Activated T-cell treated with anti-CD3 and anti-CD28 coated beads, Interleukin-2, amount 50 U/mL, for 48 hours (primary cell): Measurements from ENCODE around the gene TBC1D4.
"Not testable (repeated sequence)": the region's sequence is repeated elsewhere in the genome, so short reads cannot be mapped to it uniquely, and the experiment has no call there.

Experiments
- DNase-seq, 2 experiments: peaks; one replicate each; pipeline ENCODE4 v3.0.0-alpha.2; 2020

Gene TBC1D4

GRCh38 chr13:75445717-75446499, 36.1 kb downstream of the TBC1D4 start:
- DNase-seq = no peak

GRCh38 chr13:75444016-75444415, 38.0 kb downstream of the TBC1D4 start:
- no peak for DNase-seq

GRCh38 chr13:75443356-75443958, 38.5 kb downstream of the TBC1D4 start:
- no peak for DNase-seq

- no peak for DNase-seq
Observed at GRCh38 chr13:75442736-75443234, 39.2 kb downstream of the TBC1D4 start.

GRCh38 chr13:75440100-75440499, 41.9 kb downstream of the TBC1D4 start:
- DNase-seq = no peak

DNA sequence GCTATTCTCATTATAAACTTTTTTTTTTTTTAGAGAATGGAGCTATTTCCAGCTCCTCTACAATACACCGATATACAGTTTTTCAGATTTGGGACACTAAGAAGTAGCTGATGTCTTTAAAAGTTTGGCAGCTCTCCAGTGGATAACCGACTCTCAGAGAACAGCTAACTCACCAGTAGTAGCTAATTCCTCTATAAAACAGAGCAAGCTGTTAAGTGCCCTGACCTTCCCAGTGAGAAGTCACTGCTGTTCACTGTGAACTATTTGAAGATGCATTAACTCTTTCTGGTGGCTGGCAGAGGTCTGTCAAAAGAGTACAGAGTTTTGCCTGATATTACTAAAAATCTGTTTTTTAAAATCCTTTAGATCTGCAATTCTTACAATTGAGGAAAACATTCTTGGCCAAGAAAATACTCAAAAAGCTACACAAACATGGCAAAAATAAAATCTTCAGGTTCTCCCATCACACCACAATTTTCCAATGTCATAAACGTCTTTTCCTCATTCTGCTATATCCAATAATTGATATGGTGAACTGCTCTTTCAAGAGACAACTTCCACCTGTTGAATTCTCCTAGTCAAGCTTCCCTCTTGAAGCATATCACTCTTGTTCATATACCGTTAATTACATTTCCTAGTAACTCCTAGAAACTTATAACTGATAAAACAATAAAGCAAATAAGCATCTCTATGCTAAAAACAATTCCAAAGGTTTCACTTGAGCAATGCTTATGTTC, 44.2 kb downstream of the TBC1D4 start:
- DNase-seq = no peak

GRCh38 chr13:75434126-75434525, 47.8 kb downstream of the TBC1D4 start:
- not testable (repeated sequence) for DNase-seq

DNA sequence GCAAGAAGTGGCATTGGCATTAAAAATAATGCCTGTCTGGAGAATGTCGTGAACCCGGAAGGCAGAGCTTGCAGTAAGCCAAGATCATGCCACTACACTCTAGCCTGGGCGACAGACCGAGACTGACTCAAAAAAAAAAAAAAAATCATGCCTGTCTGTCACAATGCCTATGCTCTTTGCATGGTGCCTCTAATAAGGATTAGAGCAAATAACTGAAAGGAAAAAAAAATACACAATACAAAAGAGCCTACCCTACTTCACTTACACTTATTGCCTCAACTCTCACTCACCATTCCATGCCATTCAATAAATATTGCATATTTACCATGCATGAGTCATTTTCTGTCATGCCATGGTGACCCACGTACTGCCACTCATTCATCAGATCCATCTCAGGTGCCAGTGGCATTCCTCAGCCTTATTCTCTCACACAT, 49.1 kb downstream of the TBC1D4 start:
- DNase-seq = no peak

- DNase-seq = no peak
Observed at GRCh38 chr13:75432045-75432444, 49.9 kb downstream of the TBC1D4 start.

- no peak for DNase-seq
Observed at GRCh38 chr13:75430436-75431209, 51.3 kb downstream of the TBC1D4 start.

DNA sequence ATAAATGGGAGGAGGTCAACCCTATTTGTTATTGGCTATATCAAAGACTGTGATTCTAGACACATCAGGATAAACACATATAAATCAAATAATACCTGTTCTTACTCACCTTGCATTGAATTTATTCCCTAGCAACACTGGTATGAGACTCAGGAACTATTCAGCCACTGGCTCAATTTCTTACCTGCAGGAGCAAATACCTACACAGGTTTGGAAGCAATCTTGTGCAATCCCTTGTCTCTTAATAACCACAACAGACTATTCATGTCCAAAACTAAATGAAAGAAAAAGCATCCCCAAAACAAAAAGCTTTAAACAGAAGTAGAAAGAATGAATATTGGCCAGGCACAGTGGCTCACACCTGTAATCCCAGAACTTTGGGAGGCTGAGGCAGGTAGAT, 55.5 kb downstream of the TBC1D4 start:
- no peak for DNase-seq

DNA sequence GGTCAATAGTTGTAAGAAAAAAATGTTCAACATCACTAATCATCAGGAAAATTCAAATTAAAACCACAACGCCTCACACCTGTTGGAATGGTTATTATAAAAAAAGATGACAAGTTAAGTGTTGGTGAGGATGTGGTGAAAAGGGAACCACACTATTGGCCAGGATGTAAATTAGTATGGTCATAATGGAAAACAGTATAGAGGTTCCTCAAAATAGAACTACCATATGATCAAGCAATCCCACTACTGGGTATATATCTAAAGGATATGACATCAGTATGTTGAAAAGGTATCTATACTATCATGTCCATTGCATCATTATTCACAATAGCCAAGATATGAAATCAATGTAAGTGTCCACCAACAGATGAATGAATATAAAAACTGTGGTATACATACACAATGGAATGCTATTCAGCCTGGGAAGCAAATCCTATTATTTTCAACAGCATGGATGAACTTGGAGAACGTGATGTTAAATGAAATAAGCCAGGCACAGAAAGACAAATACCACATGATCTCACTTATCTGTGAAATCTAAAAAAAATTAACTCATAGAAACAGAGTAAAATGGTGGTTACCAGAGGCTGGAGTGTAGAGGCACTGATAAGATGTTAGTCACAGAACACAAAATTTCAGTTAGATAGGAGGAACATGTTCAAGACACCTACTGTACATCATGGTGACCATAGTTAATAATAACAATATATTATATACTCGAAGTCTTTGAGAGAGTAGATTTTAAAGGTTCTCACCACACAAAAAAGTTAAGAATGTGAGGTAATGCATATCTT, 56.6 kb downstream of the TBC1D4 start:
- DNase-seq = no peak

- no peak for DNase-seq
Observed at GRCh38 chr13:75423946-75424345, 58.0 kb downstream of the TBC1D4 start.

- no peak for DNase-seq
Observed at GRCh38 chr13:75422028-75422427, 59.9 kb downstream of the TBC1D4 start.

- DNase-seq = no peak
Observed at GRCh38 chr13:75421133-75421532, 60.8 kb downstream of the TBC1D4 start.

DNA sequence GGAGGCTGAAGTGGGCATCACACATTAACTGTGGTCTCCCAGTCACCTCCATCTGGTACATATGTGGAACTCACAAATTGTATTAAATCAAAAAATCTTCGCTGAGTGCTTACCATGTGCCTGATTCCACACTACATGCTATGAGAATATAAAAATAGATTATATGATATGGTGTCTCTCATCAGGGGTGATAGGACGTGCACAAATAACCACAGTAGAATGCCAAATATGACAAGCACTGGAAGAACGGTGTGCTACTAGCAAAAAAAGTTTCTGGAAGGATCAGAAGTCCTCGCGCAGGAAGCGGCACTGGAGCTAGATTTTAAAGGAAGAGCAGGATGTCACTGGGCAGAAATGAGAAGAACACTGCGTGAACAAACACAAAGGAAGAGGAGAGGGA, 62.3 kb downstream of the TBC1D4 start:
- DNase-seq = no peak

DNA sequence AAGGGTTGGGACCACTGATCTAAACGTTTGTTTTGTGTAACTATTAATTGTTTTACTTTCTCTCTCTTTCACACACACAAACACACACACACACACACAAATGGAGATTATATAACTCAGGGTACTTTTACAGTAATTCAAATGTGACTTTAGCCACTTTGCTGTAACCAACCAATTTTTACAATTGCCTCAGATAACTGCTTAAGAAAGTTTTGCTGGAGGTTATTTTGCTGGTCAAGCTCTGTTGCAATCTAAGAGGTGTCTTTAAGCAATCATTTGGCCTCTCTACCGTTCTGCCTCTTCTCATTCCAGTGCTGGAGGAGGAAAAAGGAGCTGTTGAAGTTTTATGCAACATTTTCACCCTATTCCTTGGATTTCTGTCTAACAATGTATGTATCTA, 63.0 kb downstream of the TBC1D4 start:
- no peak for DNase-seq

- no peak for DNase-seq
Observed at GRCh38 chr13:75418186-75418843, 63.7 kb downstream of the TBC1D4 start.

DNA sequence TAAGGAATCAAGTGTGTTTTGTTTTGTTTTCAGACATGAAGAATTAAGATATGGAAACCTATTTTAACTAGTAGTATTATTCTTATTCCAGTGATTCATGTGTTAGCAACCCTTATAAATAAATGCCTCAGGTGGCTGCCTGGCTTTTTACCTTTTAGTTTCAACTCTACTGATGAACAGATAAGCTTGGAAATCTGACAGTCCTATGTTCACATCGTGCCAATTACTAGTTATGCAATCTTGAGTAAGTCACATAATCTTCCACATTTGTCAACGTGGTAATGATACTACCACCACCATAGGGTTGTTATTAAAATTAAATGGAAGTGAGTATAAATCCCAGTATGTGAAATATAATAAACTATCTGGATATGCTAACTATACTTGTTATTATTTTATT, 64.3 kb downstream of the TBC1D4 start:
- no peak for DNase-seq

GRCh38 chr13:75417012-75417384, 65.0 kb downstream of the TBC1D4 start:
- DNase-seq = no peak

- DNase-seq = no peak
Observed at GRCh38 chr13:75416327-75417011, 65.5 kb downstream of the TBC1D4 start.
